Measurements from ENCODE around the gene DSG3.

- TF ChIP-seq CTCF (IDR thresholded peaks at IDR 0.05), result no peak
- TF ChIP-seq EZH2phosphoT487 (IDR thresholded peaks at IDR 0.05), result no peak
Observed at GRCh38 chr18:31439807-31440325, 7.7 kb upstream of the DSG3 start.

Data from neural progenitor cell (in vitro differentiated cells).